Mesodermal cell (in vitro differentiated cells): ENCODE data around the gene C17orf114.
A peak's percentile ranks its signal among the peaks of the same experiment; 100 is the strongest.

Source experiments
- H3K27ac ChIP-seq: 2 replicates; pipeline ENCODE4 v1.7.0; 2013; ENCODE audit warnings: mild to moderate bottlenecking, low read depth, low read length, moderate library complexity; ENCODE audit not compliant: severe bottlenecking
- H3K36me3 ChIP-seq: 2 replicates; pipeline ENCODE4 v1.7.1; 2013; ENCODE audit warnings: mild to moderate bottlenecking, low read length, moderate library complexity; ENCODE audit not compliant: control insufficient read depth, insufficient read depth
- H3K4me1 ChIP-seq: one replicate; pipeline ENCODE4 v1.7.1; 2013; ENCODE audit warnings: mild to moderate bottlenecking, low read length; ENCODE audit not compliant: insufficient read depth, control insufficient read depth, poor library complexity, severe bottlenecking
- H3K4me3 ChIP-seq: 2 replicates; pipeline ENCODE4 v1.7.0; 2013; ENCODE audit warnings: low read length, control low read depth, mild to moderate bottlenecking; ENCODE audit not compliant: insufficient read depth, poor library complexity, severe bottlenecking; ENCODE audit errors: extremely low read depth
- H3K9me3 ChIP-seq: 2 replicates; pipeline ENCODE4 v1.7.1; 2013; ENCODE audit warnings: mild to moderate bottlenecking, low read length, moderate library complexity; ENCODE audit not compliant: control insufficient read depth
- WGBS, 2 experiments: methylation state at CpG; one replicate each; pipeline ENCODE4 v1.1.5; 2013; ENCODE audit warnings: missing lambda C conversion rate in 2 of 2; ENCODE audit not compliant: insufficient coverage in 2 of 2; 5-methylcytosine and 5-hydroxymethylcytosine counted together

The C17orf114 gene

GRCh38 chr17:4822835-4823234 is 20.7 kb upstream of the C17orf114 start:
- Histone ChIP-seq H3K4me3 (no peak overlapping the region), H3K27ac (no peak overlapping the region), H3K9me3 (no peaks in the 10 kb centered on the region), H3K36me3 (peaks cover 40% of the 10 kb centered on the region), H3K4me1 (no peaks in the 10 kb centered on the region)
- WGBS, 2 experiments, result 87 to 90% methylated on average over 2 to 3 of the region's 3 CpGs

DNA sequence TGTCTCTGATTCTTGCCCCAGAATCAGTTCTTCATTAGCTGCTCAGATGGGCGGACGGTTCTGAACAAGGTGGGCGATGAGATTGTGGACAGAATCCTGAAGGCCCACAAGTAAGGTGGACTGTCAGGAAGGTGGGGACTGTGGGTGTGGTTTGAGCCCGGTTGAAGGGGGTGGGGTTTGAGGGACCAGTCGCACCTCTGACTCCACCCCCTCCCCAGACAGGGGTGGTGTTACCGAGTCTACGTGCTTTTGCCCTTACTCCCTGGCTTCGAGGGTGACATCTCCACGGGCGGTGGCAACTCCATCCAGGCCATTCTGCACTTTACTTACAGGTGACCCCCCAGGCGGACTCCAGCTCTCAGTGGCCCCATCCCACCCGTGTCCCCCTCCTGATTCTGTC is 16.1 kb upstream of the C17orf114 start:
- Histone ChIP-seq H3K27ac (no peak overlapping the region), H3K36me3 (peaks cover 74% of the 10 kb centered on the region), H3K4me1 (no peaks in the 10 kb centered on the region), H3K9me3 (no peaks in the 10 kb centered on the region), H3K4me3 (no peak overlapping the region)
- WGBS, 2 experiments, result 93% methylated on average over 5 to 12 of the region's 12 CpGs

DNA sequence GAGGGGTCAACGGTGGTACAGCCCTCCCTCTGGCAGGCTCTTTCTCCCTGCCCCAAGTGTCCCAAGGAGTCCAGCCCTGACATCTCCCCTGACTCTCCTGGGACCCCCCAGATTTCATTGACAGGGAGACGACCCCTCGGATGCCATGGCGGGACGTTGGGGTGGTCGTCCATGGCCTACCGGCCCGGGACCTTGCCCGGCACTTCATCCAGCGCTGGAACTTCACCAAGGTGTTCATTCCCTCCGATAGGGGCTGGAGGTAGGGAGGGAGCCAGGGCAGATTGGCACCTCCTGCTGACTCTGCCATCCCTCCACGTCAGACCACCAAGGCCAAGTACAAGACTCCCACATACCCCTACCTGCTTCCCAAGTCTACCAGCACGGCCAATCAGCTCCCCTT is 14.7 kb upstream of the C17orf114 start:
- 98 to 99% methylated on average over 6 to 12 of the region's 13 CpGs for WGBS, 2 experiments
- Histone ChIP-seq H3K4me3 (no peak overlapping the region), H3K36me3 (peaks cover 67% of the 10 kb centered on the region), H3K4me1 (no peaks in the 10 kb centered on the region), H3K27ac (no peak overlapping the region), H3K9me3 (no peaks in the 10 kb centered on the region)

- H3K4me1 ChIP-seq, result no peaks in the 10 kb centered on the region
- peaks cover 77% of the 10 kb centered on the region for H3K36me3 ChIP-seq
- no peaks in the 10 kb centered on the region for H3K9me3 ChIP-seq
- H3K27ac ChIP-seq, result no peak overlapping the region
- 81 to 97% methylated on average over 4 to 5 of the region's 7 CpGs for WGBS, 2 experiments
- H3K4me3 ChIP-seq, result no peak overlapping the region
Measured at GRCh38 chr17:4815043-4815675, 13.0 kb upstream of the C17orf114 start.

- Histone ChIP-seq H3K36me3 (peaks cover 73% of the 10 kb centered on the region), H3K9me3 (no peaks in the 10 kb centered on the region), H3K4me3 (no peak overlapping the region), H3K4me1 (peaks cover 4% of the 10 kb centered on the region), H3K27ac (no peak overlapping the region)
- 95 to 98% methylated on average over 7 of the region's 7 CpGs for WGBS, 2 experiments
Measured at GRCh38 chr17:4812690-4813089, 10.6 kb upstream of the C17orf114 start.

- peaks cover 4% of the 10 kb centered on the region for H3K4me1 ChIP-seq
- H3K4me3 ChIP-seq, result no peak overlapping the region
- peaks cover 63% of the 10 kb centered on the region for H3K36me3 ChIP-seq
- H3K9me3 ChIP-seq, result no peaks in the 10 kb centered on the region
- 95 to 97% methylated on average over 7 to 12 of the region's 12 CpGs for WGBS, 2 experiments
- H3K27ac ChIP-seq, result no peak overlapping the region
Measured at GRCh38 chr17:4811471-4811870, 9.3 kb upstream of the C17orf114 start.

DNA sequence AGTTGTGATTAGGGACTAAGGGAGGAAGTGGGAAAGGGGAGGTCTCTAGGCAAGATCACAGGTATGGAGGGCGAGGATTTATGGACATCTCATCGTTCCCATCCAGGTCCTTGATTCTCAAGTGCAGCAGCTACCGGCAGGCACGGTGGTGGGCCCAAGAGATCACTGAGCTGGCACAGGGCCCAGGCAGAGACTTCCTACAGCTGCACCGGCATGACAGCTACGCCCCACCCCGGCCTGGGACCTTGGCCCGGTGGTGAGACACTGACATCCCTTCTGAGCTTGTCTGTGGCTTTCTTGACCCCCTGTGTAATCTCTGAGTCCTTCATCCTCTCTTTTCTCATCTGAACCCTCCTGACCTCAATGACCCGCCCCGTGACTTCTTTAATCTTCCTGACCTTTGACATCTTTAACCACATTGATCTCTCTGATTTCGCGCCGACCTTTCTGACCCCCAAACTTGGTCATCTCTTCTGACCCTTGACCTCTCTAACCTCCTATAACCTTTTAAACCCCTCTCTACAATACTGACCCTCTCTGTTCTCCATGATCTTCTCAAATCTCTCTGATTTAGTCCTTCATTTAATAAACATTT is 8.7 kb upstream of the C17orf114 start:
- Histone ChIP-seq H3K4me1 (peaks cover 4% of the 10 kb centered on the region), H3K27ac (no peak overlapping the region), H3K36me3 (peaks cover 60% of the 10 kb centered on the region), H3K4me3 (no peak overlapping the region), H3K9me3 (no peaks in the 10 kb centered on the region)
- WGBS, 2 experiments, result 93 to 98% methylated on average over 13 of the region's 13 CpGs

GRCh38 chr17:4808378-4808767 is 6.2 kb upstream of the C17orf114 start:
- Histone ChIP-seq H3K27ac (no peak overlapping the region), H3K9me3 (no peaks in the 10 kb centered on the region), H3K36me3 (peaks cover 36% of the 10 kb centered on the region), H3K4me3 (no peak overlapping the region), H3K4me1 (peaks cover 4% of the 10 kb centered on the region)
- 88 to 93% methylated on average over 4 to 5 of the region's 6 CpGs for WGBS, 2 experiments

DNA sequence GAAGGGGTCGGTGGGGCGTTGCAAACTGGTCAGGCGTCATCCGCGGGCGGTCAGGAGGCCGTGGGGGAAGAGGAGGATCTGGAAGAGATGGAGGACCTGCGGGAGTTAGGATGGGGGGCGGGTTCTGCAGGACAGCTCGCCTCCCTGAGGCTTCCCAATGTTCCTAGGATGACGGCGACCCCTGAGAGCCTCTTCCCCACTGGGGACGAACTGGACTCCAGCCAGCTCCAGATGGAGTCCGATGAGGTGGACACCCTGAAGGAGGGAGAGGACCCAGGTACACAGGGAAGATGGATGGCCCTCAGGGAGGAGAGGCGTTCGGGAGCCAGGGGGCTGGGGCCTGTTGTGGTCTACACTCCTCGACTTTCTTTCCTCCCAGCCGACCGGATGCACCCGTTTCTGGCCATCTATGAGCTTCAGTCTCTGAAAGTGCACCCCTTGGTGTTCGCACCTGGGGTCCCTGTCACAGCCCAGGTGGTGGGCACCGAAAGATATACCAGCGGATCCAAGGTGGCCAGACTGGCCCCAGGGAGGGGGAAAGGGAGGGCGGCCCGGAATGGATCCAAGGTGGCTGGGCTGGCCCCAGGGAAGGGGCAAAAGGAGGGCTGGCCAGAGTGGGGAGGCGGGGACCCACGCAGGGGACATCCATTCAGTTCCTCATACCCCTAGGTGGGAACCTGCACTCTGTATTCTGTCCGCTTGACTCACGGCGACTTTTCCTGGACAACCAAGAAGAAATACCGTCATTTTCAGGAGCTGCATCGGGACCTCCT is 5.7 kb upstream of the C17orf114 start:
- Histone ChIP-seq H3K4me3 (peak overlapping the region; percentile 68), H3K36me3 (peaks cover 33% of the 10 kb centered on the region), H3K4me1 (peaks cover 4% of the 10 kb centered on the region), H3K27ac (no peak overlapping the region), H3K9me3 (no peaks in the 10 kb centered on the region)
- 40 to 48% methylated on average over 25 to 30 of the region's 32 CpGs for WGBS, 2 experiments

- no peaks in the 10 kb centered on the region for H3K9me3 ChIP-seq
- H3K36me3 ChIP-seq, result peaks cover 33% of the 10 kb centered on the region
- peak within 1 kb of the TSS; percentile 68 for H3K4me3 ChIP-seq
- peaks cover 4% of the 10 kb centered on the region for H3K4me1 ChIP-seq
- WGBS, 2 experiments, result 0 to 1% methylated on average over 58 to 72 of the region's 106 CpGs
- H3K27ac ChIP-seq, result no peak within 1 kb of the TSS
Measured at GRCh38 chr17:4806777-4807604, 4.9 kb upstream of the C17orf114 start, which contains the start of gene PLD2. Gene PLD2, plus strand, starts transcription at chr17:4807152. Its CDS starts 621 bp downstream, at chr17:4807773.
